ENCODE measurements around the gene ZMIZ2.
"Not testable (repeated sequence)": the region's sequence is repeated elsewhere in the genome, so short reads cannot be mapped to it uniquely, and the experiment has no call there.

ZMIZ2 gene

DNA sequence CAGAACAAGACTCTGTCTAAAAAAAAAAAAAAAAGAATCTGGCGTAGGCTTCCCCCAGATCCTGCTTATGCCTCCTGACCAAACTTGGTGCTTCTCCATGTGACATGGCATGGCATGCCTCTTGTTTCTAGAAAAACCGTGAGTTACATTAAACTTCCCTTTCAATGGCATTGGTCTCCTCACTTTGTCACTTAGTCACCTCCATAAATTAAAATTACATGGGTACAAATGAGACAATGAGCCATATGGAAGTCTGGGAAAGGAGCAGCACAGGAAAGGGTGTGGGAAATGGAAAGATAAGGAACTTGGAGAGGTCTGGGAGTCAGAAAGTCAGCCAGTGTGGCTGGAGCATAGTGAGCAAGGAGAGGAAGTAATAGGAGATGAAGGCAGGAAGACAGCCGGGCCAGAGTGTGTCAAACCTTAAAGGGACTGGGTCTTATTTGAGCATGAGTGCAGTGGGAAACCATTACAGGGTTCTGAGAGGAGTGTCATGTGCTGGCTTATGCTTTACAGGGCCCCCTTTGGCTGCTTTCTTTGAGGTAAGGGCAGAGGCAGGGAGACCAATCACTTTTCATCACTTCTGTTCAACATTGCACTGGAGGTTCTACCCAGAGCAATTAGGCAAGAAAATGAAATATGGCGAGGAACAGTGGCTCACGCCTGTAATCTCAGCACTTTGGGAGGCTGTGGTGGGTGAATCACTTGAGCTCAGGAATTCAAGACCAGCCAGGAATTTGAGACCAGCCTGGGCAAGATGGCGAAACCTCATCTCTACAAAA, 21.3 kb upstream of the ZMIZ2 start:
- DNase-seq: no peak

DNA sequence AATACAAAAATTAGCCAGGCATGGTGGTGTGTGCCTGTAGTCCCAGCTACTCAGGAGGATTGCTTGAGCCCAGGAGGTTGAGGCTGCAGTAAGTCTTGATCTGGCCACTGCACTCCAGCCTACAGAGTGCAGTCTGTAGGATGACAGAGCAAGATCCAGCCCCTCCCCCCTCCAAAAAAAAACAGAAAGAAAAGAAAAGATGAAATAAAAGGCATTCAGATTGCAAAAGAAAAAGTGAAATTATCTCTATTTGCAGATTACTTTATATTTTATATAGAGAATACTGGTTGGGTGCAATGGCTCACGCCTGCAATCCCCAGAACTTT, 20.7 kb upstream of the ZMIZ2 start:
- no peak for DNase-seq

DNA sequence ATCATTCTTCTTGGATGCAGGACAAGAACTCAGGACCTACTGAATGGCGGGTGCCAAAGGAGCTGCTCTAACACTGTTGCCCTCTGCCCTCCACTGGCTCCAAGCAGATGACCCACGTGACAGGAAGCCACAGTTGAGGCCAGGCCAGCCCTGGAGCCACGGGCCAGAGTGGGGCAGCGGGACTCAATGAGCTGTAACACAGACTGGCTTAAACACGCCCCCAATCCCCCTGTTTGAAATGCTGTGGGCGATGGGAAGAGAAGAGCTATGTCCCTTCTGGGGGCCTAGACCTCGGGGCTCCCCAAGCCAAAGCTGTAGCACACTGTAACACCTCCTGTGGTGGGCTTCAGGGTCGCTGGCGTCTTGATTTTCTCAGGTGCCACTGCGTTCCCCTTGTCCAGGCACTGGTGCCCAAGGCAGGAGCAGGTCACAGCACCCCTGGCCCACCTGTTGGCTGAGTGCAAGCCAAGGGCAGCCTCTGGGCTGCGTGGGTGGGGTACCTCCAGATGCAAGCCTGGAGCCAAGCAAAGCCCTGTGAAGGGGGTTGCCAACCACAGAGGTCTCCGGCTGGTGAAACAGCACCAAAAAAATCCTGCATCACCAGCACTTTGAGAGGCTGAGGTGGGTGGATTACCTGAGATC, 18.6 kb upstream of the ZMIZ2 start:
- DNase-seq: no peak

DNA sequence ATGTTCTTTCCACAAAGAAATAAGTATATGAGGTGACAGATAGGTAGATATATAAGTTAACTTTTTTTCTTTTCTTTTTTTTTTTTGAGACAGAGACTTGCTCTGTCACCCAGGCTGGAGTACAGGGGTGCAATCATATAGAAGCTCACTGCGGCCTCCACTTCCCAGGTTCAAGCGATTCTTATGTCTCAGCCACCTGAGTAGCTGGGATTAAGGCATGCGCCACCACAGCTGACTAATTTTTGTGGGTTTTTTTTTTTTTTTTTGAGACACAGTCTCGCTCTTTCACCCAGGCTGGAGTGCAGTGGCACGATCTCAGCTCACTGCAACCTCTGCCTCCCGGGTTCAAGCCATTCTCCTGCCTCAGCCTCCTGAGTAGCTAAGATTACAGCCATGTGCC, 15.7 kb upstream of the ZMIZ2 start:
- not testable (repeated sequence) for DNase-seq

DNA sequence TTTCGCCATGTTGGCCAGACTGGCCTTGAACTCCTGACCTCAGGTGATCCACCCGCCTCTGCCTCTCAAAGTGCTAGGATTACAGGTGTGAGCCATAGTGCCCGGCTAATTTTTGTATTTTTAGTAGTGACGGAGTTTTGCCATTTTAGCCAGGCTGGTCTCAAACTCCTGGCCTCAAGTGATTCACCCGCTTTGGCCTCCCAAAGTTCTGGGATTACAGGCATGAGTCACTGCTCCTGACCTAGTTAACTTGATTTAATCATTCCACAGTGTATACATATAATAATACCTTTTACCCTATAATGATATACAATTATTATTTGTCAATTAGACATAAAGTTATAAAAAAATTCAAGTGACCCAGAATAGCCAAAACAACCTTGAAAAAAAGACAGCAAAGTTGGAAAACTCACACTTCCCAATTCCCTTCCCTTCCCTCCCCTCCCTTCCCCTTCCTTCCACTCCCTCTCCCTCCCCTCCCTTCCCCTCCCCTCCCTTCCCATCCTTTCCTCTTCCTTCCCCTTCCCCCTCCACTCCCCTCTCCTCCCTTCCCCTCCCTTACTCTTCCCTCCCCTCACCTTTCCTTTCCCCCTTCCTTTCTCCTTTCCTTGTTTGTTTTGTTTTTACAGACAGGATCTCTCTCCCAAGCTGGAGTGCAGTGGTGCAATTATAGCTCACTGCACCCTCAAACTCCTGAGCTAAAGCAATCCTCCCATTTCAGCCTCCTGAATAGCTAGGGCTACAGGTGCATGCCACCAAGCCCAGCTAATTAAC, 14.8 kb upstream of the ZMIZ2 start:
- DNase-seq: no peak

DNA sequence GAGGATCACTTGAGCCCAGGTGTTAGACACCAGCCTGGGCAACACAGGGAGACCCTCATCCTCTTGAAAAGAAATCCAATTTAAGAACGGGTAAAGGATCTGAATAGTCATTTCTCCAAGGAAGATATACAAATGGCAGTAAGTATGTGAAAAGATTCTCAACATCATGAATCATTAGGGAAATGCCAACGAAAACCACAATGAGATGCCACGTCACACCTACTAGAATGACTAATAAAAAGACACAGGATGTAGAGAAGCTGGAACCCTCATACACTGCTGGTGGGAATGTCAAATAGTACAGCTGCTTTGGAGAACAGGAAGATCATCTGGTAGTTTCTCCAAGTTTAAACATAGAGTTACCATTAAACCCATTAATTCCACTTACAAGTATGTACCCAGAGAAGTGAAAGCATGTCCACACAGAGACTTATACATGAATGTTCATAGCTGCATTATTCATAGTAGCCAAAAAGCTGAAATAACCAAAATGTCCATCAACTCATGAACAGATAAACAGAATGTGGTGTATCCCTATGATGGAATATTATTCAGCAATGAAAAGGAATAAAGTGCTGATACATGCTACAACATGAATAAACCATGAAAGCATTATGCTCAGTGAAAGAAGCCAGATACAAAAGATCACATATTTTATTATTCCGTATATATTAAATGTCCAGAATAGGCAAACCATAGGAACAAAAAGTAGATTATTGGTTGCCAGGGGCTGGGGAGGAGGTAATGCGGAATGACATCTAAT, 13.1 kb upstream of the ZMIZ2 start:
- peak; percentile 12 to 30 for DNase-seq

DNA sequence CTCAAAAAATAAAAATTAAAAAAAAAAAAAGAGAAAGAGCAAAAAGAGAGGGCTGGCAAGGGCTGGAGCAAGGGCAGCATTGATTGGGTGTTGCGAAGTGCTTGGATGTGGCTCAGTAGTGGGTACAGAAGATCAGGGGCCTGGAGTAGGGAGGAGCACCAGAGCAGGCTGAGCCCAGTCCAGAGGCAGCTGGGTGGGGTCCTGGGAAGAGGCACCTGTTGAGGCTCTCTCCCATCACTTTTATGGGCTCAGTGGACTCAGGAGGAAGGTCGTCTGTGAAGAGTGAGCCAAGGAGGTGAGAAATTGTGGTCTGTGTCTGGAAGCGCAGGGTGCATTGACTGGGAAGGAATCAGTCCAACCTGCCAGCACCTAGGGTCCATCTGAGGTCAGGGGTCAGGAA, 11.8 kb upstream of the ZMIZ2 start:
- no peak for DNase-seq

DNA sequence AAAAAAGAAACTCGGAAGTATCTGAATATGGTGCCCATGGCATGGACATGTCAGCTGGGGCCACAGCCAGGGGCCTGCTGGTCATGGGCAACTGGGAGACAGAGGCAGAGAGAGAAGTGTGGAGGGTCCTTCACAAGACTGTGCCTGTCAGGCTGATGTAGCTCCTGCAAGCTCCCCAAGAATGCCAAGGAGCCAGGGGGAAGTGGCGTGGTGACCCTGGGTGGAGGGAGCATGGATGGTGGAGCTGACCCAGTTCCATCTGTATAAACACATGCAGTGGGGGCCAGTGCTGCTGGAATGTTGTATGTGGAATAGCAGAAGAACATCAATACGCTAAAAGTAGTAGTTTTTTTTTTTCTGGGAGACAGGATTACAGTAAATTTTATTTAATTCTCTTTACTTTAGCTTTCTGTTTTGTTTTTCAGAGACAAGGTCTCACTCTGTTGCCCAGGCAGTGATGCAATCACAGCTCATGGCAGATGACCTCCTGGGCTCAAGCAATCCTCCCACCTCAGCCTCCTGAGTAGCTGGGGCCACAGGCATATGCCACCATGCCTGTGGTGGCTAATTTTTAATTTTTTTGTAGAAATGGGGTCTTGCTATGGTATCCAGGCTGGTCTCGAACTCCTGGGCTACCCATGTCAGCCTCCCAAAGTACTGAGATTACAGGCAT, 10.5 kb upstream of the ZMIZ2 start:
- no peak for DNase-seq

DNA sequence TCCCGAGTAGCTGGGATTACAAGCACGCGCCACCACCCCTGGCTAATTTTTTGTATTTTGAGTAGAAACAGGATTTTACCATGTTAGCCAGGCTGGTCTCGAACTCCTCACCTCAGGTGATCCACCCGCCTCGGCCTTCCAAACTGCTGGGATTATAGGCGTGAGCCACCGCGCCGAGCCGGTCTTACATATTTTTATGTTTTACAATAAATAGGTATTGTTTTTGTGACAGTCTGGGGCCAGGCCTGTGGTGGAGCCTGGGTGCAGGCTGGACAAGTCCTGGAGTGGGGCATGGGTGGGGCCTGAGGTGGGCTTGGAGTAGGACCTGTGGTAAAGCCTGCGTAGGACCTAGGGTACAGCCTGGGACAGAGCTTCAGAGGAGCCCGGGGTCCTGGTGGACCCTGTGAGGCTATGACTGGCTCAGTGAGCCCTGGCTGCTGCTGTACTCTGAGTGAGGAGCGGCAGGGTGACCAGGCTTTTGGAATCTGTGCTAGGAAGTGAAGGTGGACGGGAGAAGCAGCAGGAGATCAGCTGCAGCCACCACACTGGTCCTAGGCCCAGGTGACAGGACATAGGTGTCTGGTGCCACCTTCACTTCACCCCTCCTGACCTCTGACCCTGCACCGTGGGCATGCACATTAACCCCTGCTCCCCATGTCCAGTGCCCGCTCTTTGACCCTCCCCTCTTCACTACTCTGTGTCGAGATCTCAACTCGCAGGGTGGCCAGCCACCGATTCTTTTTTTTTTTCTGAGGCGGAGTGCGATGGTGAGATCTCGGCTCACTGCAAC, 9.6 kb upstream of the ZMIZ2 start:
- no peak for DNase-seq

DNA sequence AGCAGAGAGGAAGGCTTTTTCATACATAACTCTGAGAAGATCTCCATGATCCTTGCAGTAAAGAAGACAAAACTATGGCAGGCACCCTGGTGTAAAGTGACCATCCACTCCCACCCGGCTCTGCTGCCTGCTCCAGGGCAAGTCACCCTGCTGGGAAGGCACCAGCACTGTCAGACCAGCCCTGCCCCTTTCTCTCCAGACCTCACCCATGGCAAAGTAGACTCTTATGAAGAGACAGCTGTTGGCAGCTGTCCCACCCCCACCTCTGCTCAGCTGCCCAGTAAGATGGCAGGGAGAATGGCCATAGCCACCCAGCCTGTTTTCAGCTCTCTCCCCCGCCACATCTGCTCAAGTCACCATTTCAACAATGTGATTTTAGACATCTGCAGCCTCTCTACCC, 8.6 kb upstream of the ZMIZ2 start:
- no peak for DNase-seq

DNA sequence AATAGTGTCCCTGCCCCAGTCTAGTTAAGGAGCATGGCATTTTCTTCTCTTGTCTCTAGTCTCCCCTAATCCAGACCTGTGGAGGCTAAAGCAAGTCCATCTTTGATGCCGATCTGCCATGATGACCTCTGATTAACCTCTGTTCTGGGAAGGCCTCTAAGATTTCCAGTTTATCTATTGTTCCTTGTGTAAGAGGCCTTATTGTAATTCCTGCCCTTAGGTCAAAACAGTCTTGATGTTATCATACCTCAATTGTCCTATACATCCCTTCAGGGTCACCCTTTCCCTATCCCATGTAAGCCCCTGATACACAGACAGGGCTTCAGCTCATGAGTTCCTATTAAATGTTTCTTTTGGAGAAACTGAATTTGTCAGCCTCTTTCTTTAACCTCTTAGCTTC, 4.9 kb upstream of the ZMIZ2 start:
- DNase-seq: no peak

DNA sequence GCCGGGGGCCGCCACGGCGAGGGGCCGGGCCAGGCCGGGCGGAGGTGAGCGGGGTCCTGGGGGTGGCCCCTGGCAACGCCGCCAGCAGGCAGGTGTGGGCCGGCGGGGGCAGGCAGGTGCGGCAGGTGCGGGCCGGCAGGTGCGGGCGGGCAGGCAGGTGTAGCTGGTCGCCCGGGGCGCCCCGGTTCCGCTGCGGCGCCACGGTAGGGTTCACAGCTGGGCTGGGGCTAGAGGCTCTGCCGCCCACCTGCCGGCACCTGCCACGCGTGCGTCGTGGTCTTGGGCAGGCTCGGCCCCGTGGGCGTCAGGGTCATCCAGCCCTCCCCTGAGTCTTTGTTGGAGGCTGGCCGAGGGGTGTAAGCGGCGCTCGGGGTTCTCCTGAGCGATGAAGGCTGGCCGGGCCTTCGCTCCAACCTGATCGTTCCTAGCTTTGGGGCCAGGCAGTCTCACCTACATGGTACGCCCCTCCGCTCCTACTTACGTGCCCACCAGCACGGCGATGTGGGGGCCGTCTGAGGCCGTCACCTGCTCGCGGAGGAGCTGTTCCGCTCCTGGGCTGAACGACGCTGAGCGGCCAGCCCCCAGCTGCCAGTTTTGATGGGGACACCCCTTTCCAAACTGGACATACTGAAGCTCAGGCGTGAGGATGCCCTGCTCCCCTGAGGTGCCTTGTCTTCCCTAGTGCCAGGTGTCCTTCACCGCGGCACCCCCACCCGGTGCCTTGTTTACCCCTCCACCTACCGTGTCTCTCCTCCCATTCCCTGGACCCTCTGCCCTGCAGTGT, 493 bp downstream of the ZMIZ2 start:
- no peak for DNase-seq

DNA sequence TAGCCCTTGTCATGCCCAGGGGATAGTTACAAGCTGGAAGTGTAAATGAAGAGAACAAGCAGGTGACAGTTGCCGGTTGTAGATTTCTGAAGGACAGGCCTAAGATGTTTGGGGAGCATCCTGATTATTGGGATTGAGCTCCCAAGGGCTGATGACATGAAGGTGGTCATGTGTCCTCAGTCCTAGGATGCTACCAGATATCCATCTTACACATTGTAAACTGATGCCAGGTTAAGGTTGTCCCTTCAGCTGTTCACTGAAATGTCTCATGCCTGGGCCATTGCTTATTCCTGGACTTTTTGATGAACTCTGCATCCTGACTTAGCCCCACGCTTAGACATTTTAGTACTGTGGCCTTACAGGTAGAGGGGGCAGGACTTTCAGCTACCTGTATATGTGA, 1.3 kb downstream of the ZMIZ2 start:
- DNase-seq: no peak

DNA sequence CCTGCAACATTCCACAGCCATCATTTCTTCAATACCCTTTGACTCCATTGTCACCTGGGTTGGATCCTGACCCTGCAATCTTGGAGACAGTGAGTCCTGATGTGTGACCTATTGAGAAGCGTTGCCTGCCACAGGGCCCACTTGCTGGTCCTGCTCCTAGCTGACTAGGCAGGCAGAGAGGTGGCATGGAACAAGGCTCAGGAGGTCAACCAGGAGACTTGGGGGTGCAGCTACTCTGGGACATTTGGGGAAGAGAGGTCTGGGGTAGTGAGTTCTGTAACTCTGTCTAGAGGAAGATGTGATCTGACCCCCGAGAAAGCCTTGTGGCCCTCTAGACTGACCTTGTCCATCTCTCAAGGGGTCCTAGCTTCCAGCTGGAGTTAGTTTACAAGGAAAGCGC, 1.8 kb downstream of the ZMIZ2 start:
- no peak for DNase-seq

DNA sequence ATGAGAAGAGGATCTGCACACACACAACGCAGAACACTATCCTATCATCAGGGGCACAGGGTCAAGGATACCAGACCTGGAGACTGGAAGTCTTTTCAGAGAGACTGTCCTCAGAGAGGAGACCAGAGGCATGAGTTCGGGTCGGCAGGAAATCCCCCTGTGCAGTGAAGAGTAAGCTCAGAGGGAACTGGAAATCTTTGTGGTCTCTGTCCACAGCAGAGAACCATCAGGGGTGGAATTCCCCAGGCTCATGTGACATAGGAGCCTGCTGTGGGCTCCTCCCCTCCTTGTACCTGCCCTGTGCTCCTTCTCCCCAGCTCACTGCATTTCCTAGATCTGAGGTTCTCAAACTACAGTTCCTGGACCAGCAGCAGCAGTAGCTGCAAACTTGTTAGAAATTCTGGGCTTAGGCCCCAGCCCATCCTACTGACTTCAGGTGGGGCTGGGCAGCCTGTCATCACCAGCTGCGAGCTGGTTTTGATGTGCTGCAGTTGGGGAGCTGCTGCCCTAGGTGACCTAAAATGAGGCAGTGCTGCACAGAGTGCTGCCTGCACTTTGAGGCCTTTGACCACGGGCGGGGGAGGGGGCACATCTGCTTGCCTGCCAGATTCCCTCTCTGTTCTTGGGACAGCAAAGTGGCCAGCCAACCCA, 2.4 kb downstream of the ZMIZ2 start:
- peak in 1 of 2 experiments; percentile 5 for DNase-seq

DNA sequence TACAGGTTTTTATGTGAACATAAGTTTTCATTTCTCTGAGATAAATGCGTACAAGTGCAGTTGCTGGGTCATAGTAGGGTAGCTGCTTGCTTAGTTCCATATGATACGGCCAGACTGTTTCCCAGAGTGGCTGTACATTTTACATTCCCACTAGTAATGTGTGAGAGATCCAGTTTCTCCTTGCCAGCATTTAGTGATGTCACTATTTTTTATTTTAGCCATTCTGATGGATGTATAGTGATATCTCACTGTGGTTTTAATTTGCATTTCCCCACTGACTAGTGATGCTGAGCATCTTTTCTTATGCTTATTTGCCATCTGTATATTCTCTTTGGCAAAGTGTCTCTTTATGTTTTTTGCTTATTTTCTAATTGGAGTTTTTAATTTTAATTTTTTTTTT, 4.2 kb downstream of the ZMIZ2 start:
- DNase-seq: no peak

DNA sequence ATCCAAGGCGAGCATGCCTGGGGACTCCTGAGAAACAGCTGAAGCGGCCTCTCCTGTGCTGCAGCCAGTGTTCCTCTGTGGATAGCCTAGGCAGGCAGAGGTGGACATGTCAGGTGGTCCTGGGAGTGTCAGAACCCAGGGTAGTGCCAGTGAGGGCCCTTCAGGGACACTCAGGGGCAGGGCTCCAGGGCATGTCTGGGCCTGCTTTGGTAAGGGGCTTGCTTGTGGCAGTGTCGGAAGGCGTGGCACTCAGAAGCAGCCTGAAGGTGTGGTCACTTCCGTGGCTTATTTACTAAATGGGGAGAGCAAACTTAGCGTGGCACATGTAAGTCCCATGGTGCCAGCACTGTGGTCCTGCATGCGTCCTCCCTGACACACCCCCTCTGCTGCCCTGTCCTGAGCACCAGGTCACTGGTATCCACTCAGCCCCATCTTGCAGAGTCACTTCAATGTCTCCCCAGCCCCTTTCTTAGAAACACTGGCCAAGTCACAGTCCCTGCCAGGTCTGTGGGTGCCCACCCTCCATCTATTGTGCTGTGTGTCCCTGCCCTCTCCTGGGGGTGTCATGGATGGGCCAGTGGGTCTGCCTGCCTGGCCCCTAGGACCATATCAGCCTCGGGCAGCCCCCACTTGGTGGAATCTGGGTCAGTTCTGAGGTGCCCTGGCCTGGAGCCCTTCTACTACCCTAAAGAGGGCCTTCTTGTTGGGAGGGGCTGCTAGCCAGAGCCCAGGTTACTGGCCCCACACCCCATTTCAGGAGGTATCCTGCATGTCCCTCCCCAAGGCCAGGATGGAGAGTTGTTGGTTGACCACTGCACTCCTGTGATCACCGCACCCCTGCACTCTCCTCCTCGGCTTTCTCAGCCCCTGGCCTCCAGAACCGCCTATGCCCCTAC, 6.4 kb downstream of the ZMIZ2 start:
- no peak for DNase-seq

DNA sequence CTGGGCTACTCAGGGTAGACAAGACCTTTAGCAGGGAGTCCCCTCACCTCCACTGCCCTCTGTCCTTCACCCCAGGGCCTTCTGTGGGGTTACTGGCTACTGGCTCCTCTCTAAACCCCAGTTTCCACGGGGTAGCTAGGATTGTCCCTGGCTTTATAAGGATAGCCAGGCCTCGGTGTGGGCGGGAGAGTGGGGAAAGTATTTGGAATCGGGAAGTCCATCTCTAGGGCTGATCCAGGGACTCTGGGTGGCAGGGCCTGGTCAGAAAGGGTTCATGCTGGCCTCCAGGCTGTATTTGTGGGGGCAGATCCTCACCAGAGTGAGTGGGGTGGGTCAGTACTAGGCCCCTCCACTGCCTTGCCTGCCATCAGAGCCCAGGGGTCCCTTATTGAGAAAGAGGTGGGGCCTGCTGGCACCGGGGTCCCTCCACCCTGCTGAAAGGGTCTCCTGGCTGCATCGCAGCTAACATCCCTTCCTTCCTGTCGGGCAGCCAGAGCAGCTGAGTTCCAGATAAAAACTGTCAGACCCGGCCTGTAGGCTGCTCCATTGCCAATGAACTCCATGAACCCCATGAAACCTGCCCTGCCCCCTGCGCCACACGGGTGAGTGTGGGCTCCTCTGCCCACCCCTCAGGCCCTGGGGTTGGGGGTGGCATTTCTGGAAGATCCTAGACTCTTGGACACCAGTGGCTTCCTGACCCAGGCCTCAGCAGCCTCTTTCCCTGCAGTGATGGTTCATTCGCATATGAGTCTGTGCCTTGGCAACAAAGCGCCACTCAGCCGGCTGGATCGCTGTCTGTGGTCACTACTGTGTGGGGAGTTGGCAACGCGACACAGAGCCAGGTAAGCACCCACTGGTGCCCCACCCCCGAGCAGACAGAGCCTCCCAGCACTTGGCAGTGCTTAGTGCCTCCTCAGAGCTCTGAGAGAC, 7.3 kb downstream of the ZMIZ2 start:
- DNase-seq: no peak
